GM13976 (cell line): ENCODE data around the gene ARFGAP3.

Experiments used
- DNase-seq: peaks from one replicate; pipeline ENCODE4 v3.0.0; 2012; ENCODE audit warnings: low spot score
- CTCF ChIP-seq: IDR thresholded peaks from 2 replicates; pipeline ENCODE4 v1.5.1; 2012; ENCODE audit warnings: borderline replicate concordance, mild to moderate bottlenecking; ENCODE audit not compliant: insufficient read depth; ENCODE audit errors: extremely low read depth, missing control alignments, control extremely low read depth
- in situ Hi-C: fragments of 300-500 bp; cut with MboI; formaldehyde crosslinking; loops from one replicate; pipeline ENCODE4 v1.12.0; 2022; ENCODE audit warnings: low sequenced_read_pairs, mixed read lengths, inconsistent platforms; ENCODE audit not compliant: unreplicated experiment

ARFGAP3 gene

DNA sequence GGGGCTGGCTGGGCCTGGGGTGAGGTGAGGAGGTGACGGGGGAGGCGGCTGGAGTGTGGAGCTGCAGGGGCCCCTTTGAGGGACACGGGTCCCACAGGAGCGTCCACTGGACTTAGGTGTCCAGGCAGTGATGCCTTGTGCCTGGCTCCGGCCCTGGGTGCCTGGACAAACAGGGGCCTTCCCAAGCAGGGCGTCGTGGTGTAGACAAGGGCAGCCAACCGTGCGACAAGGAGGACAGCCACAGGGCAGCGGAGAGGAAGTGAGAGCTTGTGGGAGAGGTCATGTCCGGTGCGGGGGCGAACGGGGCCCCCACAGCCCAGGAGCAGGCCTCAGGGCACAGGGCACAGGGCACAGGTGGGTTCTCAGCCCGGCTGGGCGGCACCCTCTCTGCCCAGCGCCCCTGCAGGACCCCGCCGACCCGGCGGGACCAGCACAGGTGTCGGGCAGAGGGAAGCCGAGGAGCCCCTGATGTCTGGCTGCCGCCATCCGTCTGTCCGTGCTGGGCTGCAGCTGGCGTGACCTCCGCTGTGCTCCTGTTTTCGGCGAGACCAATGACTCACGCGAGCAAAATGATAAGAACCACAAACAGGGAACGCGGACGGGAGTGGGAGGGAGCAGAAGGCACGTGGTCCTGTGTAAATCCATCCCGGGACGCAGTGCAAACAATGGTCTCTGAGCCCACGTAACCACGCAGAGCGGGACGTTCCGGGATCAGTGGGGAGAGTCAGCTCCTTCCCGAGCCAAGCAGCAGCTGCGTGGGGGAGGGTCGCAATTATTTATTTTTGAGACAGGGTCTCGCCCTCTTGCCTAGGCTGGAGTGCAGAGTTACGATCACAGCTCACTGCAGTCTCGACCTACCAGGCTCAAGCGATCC is 87.3 kb downstream of the ARFGAP3 start:
- DNase-seq, result peak; percentile 89
- in situ Hi-C loops, result no loop called here

DNA sequence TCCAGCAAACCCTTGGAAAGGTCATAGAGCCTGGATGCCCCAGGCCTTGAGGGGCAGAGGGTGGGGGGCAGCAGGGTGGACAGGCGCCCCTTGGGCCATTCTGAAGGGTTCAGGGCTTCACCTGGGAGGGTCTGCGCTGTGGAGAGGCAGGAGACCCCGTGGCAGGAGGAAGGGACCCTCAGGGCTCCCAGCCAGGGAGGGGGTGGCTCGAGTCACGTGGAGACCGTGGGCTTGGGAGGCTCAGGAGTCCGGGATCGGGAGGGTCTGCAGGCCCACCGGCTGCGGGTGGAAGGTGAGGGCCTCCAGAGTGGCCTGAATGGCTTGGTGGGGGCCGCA is 87.9 kb downstream of the ARFGAP3 start:
- in situ Hi-C loops, result no loop called here
- TF ChIP-seq CTCF, result no peak

More for the DNA sequence above, 87.3 kb downstream of the ARFGAP3 start:
- no peak for TF ChIP-seq CTCF

DNA sequence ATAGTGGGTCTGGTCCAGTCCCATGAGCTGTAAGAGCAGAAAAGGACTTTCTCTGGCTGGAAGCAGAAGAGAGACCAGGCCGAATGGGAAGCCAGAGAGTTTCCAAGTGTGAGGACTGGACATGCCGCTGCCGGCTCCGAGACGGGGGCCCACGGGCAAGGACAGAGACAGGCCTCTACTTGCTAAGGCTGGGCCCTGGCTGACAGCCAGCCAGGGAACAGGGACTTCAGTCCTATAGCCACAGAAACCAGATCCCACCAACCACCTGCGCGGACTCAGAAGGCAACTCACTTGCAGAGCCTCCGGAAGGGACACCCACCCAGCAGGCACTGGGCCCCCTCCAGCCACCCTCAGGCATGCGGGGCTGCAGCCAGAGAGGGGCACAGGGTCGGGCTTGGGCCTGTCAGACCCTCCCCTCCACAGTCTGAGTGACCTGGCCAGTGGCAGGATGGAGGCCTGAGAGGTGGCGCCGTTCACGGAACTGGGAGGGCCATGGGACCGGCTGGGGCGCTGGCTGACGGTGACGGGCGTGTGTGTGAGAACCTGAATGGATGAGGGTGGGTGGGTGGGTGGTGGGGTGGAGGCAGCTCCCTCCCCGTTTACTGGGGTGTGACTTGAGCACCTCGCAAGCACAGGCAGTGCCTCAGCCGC is 88.6 kb downstream of the ARFGAP3 start:
- TF ChIP-seq CTCF, result no peak
- in situ Hi-C loops, result no loop called here
- no peak for DNase-seq

More for the DNA sequence above, 87.9 kb downstream of the ARFGAP3 start:
- DNase-seq, result peak; percentile 31

GRCh38 chr22:42766860-42767259 is 90.2 kb downstream of the ARFGAP3 start:
- TF ChIP-seq CTCF, result no peak
- in situ Hi-C loops, result no loop called here
- no peak for DNase-seq

DNA sequence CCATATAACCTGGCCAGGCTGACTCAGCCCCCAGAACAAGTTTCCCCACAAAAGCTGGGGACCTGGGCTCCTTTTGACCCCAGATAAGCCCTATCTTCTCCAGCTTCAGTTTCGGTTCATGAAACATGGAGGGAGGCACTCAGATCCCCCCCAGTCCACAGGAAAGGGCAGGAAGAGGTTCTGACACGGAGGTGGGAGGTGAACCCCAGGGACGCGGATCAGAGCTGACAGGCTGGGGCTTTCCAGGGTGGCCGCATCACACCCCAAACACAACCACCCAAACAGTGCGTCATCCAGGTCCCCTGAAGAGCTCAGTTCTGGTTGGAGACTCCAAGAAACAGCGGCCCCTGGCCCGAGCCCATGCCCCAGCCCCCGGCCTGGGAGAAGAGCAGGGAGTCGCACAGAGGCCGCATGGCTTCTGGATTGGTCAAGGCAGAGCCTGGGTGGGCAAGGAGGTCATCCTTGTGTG is 92.1 kb downstream of the ARFGAP3 start:
- in situ Hi-C loops, result no loop called here
- DNase-seq, result peak; percentile 85
- no peak for TF ChIP-seq CTCF

DNA sequence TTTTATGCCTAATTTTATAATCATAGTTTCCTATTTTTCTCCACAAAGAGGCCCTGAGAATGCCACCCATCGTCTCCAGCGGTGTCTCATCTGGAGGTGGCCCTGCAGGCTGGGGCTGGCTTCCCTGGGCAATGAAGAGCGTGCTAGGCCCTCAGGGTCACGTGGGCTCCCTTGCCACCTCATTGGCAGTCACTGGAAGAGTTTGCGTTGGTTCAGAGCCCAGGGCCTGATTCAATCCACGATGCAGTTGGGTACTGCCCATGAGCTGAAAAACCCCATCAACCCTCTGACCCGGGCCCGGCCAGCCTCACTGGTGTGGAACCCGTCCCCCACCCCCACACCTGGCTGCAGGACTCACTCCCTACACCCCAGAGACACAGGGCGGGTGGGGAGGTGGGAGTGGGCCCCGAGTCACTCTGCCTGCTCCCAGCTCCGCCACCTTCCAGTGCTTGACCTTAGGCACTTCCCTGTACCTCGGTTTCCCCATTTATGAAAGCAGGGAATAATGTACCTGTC is 93.0 kb downstream of the ARFGAP3 start:
- in situ Hi-C loops, result no loop called here
- no peak for DNase-seq
- no peak for TF ChIP-seq CTCF
